Caco-2 (cell line): ENCODE results near the gene NPFFR2. TPM values are rescaled to one million over a fixed set of nuclear protein-coding genes. Genes with fewer than 3 reads are reported as not detected.
A peak's percentile ranks its signal among the peaks of the same experiment; 100 is the strongest.

Experiments
- BruUV-seq: library from RNA; stranded (reverse); fragments of 400-500 nt; replicated peaks from 2 replicates; lab custom pipeline; 2021; lab: Mats Ljungman, UMichigan
- CTCF ChIA-PET: fragments of 300-600 bp; sonication (Branson Sonifier 250); formaldehyde crosslinking; loops from one replicate; lab custom pipeline; 2022; ENCODE audit warnings: antibody characterized with exemption; lab: Charles Lee
- POLR2A ChIA-PET: fragments of 300-600 bp; sonication (Branson Sonifier 250); formaldehyde crosslinking; loops from one replicate; lab custom pipeline; 2022; ENCODE audit warnings: antibody characterized with exemption; lab: Charles Lee
- DNase-seq, 2 experiments: peaks; one replicate each; pipeline versions ENCODE4 v3.0.0 to v3.0.0-alpha.2; 2020 to 2022
- H3K27me3 ChIP-seq: replicated peaks from 2 replicates; pipeline ENCODE4 v1.6.0; 2011; ENCODE audit warnings: low read length; ENCODE audit not compliant: control insufficient read depth, insufficient read depth
- H3K36me3 ChIP-seq: 2 replicates; pipeline ENCODE4 v1.5.1; 2011; ENCODE audit warnings: low read length; ENCODE audit not compliant: control insufficient read depth, insufficient read depth
- H3K4me1 ChIP-seq: fragments of 250-450 bp; sonication (Bioruptor Pico); 2 replicates; pipeline ENCODE4 v1.5.1; 2020; ENCODE audit warnings: mild to moderate bottlenecking
- H3K4me3 ChIP-seq: 2 replicates; pipeline ENCODE4 v1.5.1; 2011; ENCODE audit warnings: low read depth, mild to moderate bottlenecking, control low read depth, low read length
- H3K9me3 ChIP-seq: fragments of 250-450 bp; sonication (Bioruptor Pico); 2 replicates; pipeline ENCODE4 v1.5.1; 2020; ENCODE audit warnings: mild to moderate bottlenecking, moderate library complexity
- H3K27ac Mint-ChIP-seq: one replicate; pipeline ENCODE4 v1.8.0; 2022; ENCODE audit warnings: mixed read lengths; ENCODE audit not compliant: unreplicated experiment
- H3K27me3 Mint-ChIP-seq: one replicate; pipeline ENCODE4 v1.8.0; 2022; ENCODE audit warnings: mixed read lengths; ENCODE audit not compliant: insufficient read depth, unreplicated experiment
- H3K36me3 Mint-ChIP-seq: one replicate; pipeline ENCODE4 v1.8.0; 2022; ENCODE audit warnings: mild to moderate bottlenecking, mixed read lengths; ENCODE audit not compliant: insufficient read depth, unreplicated experiment
- H3K4me1 Mint-ChIP-seq: one replicate; pipeline ENCODE4 v1.8.0; 2022; ENCODE audit warnings: low read depth, mixed read lengths; ENCODE audit not compliant: unreplicated experiment
- H3K4me3 Mint-ChIP-seq: one replicate; pipeline ENCODE4 v1.8.0; 2022; ENCODE audit warnings: mild to moderate bottlenecking, moderate library complexity, mixed read lengths; ENCODE audit not compliant: unreplicated experiment
- H3K9me3 Mint-ChIP-seq: one replicate; pipeline ENCODE4 v1.8.0; 2022; ENCODE audit warnings: mixed read lengths; ENCODE audit not compliant: unreplicated experiment
- intact Hi-C: fragments of 100-400 bp; cut with micrococcal nuclease; formaldehyde crosslinking; loops from one replicate; pipeline ENCODE4 v1.10.0; 2022; ENCODE audit not compliant: unreplicated experiment
- total RNA-seq: library from RNA; stranded (reverse); gene quantifications from 2 replicates; pipeline ENCODE4 v1.2.3, GENCODE V29; 2022
- TF ChIP-seq, protein P1 (sequence below), 2 experiments: fragments of 200-600 bp in 1 of 2; IDR thresholded peaks; 1 replicate in 1 of 2; 2 replicates in 1 of 2; pipeline versions ENCODE4 v1.5.1 to v1.8.0; 2011 to 2022; ENCODE audit warnings: antibody characterized with exemption in 1 of 2, control low read depth in 1 of 2, inconsistent platforms in 1 of 2, low read depth in 1 of 2, low read length in 1 of 2, mild to moderate bottlenecking in 1 of 2, moderate library complexity in 1 of 2; ENCODE audit not compliant: insufficient read depth in 1 of 2, severe bottlenecking in 1 of 2, unreplicated experiment in 1 of 2

NPFFR2 gene
- total RNA-seq, 1 experiment from 2014 or later = not detected

DNA sequence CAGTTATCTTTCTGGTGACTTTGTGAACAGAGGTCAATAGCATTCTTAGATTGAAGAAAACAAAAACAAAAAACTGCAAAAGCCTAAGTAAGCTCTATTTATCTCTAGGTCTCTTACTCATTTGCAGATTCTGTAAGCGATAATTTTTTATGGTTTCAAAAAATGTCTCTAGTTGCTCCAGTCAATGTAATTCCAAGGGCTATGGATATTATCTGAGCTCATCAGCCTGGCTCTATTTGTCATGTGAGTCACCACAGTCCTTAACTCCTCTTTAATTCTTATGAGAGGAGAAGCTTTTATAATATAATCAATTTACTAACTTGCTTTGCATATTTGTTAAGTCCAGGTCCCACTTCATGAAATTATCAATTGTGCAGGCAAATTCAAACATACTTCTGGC, 79.1 kb downstream of the NPFFR2 start:
- no peaks in the 10 kb centered on the region for H3K9me3 Mint-ChIP-seq
- H3K9me3 ChIP-seq = no peaks in the 10 kb centered on the region
- ChIA-PET POLR2A (no interaction called here), CTCF (no interaction called here)
- intact Hi-C loops = no loop called here
- H3K4me3 Mint-ChIP-seq = no peak overlapping the region
- H3K27ac Mint-ChIP-seq = no peak overlapping the region
- H3K4me1 Mint-ChIP-seq = peaks cover 11% of the 10 kb centered on the region
- peaks cover 28% of the 10 kb centered on the region for H3K4me1 ChIP-seq
- TF ChIP-seq, protein P1, sequence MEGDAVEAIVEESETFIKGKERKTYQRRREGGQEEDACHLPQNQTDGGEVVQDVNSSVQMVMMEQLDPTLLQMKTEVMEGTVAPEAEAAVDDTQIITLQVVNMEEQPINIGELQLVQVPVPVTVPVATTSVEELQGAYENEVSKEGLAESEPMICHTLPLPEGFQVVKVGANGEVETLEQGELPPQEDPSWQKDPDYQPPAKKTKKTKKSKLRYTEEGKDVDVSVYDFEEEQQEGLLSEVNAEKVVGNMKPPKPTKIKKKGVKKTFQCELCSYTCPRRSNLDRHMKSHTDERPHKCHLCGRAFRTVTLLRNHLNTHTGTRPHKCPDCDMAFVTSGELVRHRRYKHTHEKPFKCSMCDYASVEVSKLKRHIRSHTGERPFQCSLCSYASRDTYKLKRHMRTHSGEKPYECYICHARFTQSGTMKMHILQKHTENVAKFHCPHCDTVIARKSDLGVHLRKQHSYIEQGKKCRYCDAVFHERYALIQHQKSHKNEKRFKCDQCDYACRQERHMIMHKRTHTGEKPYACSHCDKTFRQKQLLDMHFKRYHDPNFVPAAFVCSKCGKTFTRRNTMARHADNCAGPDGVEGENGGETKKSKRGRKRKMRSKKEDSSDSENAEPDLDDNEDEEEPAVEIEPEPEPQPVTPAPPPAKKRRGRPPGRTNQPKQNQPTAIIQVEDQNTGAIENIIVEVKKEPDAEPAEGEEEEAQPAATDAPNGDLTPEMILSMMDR (IDR thresholded peaks at IDR 0.05; ENCODE audit: insufficient read depth in 1 of 2, low read depth in 1 of 2, low read length in 1 of 2, severe bottlenecking in 1 of 2, unreplicated experiment in 1 of 2) = no peak
- no peaks in the 10 kb centered on the region for H3K36me3 ChIP-seq
- H3K4me3 ChIP-seq = no peak overlapping the region
- H3K27me3 ChIP-seq = no peaks in the 10 kb centered on the region
- no peaks in the 10 kb centered on the region for H3K27me3 Mint-ChIP-seq
- BruUV-seq = no TSS peak
- no peaks in the 10 kb centered on the region for H3K36me3 Mint-ChIP-seq
- DNase-seq = no peak

- Histone ChIP-seq H3K9me3 (no peaks in the 10 kb centered on the region), H3K27me3 (no peaks in the 10 kb centered on the region), H3K4me3 (no peak overlapping the region), H3K36me3 (no peaks in the 10 kb centered on the region), H3K4me1 (peaks cover 28% of the 10 kb centered on the region)
- no peaks in the 10 kb centered on the region for H3K27me3 Mint-ChIP-seq
- BruUV-seq = no TSS peak
- POLR2A ChIA-PET = no interaction called here
- CTCF ChIA-PET = no interaction called here
- TF ChIP-seq, protein P1 (IDR thresholded peaks at IDR 0.05; ENCODE audit: insufficient read depth in 1 of 2, low read depth in 1 of 2, low read length in 1 of 2, severe bottlenecking in 1 of 2, unreplicated experiment in 1 of 2) = no peak
- H3K36me3 Mint-ChIP-seq = no peaks in the 10 kb centered on the region
- H3K9me3 Mint-ChIP-seq = no peaks in the 10 kb centered on the region
- peaks cover 11% of the 10 kb centered on the region for H3K4me1 Mint-ChIP-seq
- intact Hi-C loops = no loop called here
- no peak overlapping the region for H3K4me3 Mint-ChIP-seq
- peak overlapping the region; percentile 63 for H3K27ac Mint-ChIP-seq
- no peak for DNase-seq
Observed at GRCh38 chr4:72111863-72112262, 80.1 kb downstream of the NPFFR2 start.

DNA sequence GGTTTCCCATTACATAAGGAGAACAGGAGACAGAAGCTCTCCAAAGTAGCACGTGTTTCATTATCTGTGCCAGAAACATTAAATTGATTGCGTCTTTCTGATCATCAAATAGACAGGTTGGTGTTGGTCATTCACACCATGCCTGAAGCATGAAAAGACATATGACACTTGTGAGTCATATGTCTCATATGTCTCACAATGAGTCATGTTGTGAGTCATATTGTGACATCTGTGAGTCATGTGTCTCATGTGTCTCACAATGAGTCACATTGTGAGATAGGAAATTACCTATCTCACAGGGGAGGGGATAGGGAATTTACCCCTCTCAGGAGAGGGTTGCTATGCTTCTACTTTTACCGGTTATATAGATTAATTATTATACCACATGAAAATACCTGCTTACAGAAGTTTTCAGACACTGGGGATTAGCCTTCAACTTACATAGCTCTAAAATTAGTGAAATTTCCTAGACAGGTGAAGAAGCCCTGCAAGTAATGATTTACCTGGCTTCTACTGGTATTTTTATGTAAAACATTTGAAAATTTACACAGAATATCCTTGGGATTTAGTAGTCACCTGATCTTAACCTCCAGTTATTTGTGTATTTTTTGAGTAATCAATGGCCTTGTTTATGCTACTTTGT, 80.8 kb downstream of the NPFFR2 start:
- H3K9me3 ChIP-seq = no peaks in the 10 kb centered on the region
- no TSS peak for BruUV-seq
- Mint-ChIP-seq H3K4me3 (no peak overlapping the region), H3K36me3 (no peaks in the 10 kb centered on the region), H3K9me3 (no peaks in the 10 kb centered on the region), H3K27me3 (no peaks in the 10 kb centered on the region), H3K27ac (peak overlapping the region; percentile 63), H3K4me1 (peaks cover 11% of the 10 kb centered on the region)
- H3K36me3 ChIP-seq = no peaks in the 10 kb centered on the region
- H3K4me3 ChIP-seq = no peak overlapping the region
- TF ChIP-seq, protein P1 (IDR thresholded peaks at IDR 0.05; ENCODE audit: insufficient read depth in 1 of 2, low read depth in 1 of 2, low read length in 1 of 2, severe bottlenecking in 1 of 2, unreplicated experiment in 1 of 2) = no peak
- peaks cover 28% of the 10 kb centered on the region for H3K4me1 ChIP-seq
- no peaks in the 10 kb centered on the region for H3K27me3 ChIP-seq
- ChIA-PET CTCF (no interaction called here), POLR2A (no interaction called here)
- no peak for DNase-seq
- intact Hi-C loops = no loop called here
